ENCODE results near the gene HMGN1.

Gene HMGN1

DNA sequence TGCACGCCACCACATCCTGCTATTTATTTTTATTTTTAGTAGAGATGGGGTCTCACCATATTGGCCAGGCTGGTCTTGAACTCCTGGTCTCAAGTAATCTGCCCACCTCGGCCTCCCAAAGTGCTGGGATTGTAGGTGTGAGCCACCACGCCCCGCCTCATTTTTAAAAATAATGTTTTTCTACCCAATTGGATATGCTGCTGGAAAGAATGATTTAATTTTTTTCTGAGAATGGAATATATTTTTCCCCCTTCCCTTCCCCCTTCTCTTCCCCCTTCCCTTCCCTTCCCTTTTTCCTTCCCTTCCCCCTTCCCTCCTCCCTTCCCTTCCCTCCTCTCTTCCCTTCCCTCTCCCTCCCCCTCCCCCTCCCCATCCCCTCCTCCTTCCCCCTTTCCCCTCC lies 17.7 kb upstream of the HMGN1 start:
- no peak for TF ChIP-seq CTCF (conservative IDR thresholded peaks at IDR 0.05; ENCODE audit: low read depth, low read length)
- no peak for DNase-seq (ENCODE audit: low read depth)
- no peak overlapping the region for H3K4me3 ChIP-seq (ENCODE audit: low read depth, low read length)

DNA sequence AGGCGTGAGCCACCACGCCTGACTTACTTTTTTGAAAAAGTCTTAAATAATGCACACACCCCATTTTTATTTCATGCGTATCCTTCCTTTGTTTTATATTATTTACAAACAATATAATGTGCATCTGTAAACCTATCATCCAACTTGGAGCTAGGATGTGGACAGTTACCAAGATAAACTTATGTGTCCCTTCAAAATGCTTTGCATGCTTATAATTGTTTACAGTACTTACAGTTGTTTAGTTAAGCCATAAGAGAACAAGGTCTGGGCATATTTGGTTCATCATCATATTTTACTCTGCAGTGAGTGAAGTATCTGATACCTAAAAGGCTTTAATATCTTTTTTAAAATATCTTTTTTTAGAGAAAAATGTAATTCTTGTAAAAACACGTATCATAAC lies 16.1 kb upstream of the HMGN1 start:
- no peak overlapping the region for H3K4me3 ChIP-seq (ENCODE audit: low read depth, low read length)
- no peak for TF ChIP-seq CTCF (conservative IDR thresholded peaks at IDR 0.05; ENCODE audit: low read depth, low read length)
- DNase-seq (ENCODE audit: low read depth), result no peak

DNA sequence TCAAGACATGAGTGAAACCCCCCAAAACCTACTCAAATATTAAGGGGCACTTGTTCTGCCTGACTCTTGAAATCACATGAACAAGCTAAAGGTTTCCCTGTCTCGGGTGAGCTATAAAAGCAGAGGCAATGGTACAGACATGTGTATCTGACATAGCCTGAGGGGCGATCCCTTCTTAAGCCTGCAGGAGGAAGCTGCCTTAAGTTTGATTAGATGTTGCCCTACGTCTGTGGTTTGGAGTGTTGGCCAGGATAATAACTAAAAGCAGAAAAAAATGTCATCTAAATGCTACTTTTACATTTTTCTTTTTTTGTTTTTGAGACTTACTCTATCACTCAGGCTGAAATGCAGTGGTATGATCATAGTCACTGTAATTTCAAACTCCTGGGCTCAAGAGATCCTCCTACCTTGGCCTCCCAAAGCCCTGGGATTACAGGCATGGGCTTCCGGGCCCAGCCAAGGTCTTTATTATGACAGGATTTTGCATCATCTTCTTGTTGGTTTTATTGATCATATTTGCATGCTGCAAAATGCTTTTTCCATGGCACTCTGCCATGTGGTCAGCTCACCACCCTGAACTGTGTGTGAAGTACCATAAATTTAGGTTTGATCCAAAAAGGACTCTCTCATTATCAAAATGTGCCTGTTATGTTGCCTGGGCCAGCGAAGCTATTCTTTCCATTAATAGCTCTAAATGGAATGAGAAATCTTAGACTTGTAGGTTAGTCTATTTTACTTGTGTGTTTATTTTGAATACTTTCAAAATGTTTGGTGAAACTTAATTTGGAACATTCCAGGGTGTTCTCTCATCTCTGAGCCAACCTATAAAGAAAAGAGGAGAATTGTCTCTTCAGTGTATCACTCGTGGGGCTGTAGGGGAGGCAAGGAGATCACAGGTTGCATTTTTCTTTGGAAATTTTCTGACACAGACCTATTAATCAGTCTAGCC lies 15.0 kb upstream of the HMGN1 start:
- no peak for TF ChIP-seq CTCF (conservative IDR thresholded peaks at IDR 0.05; ENCODE audit: low read depth, low read length)
- DNase-seq (ENCODE audit: low read depth), result no peak

DNA sequence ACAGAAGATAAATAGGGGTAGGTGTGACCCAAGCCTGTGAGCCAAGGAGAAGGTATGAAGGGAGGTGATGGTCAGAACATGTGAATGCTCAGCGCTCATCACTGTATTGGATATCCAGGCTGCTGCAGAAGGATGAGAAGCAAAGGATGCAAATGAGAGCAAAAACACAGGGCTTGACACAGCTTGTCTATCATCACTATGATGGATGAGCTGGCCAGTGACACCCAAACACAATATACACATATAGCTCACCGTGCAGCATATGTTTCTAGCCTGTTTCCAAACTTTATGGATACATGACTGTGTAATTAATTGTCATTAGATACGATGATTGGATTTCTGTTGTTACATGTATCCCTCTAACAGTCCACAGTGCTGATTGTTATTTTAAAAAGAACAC lies 13.8 kb upstream of the HMGN1 start:
- H3K4me3 ChIP-seq (ENCODE audit: low read depth, low read length), result no peak overlapping the region
- no peak for TF ChIP-seq CTCF (conservative IDR thresholded peaks at IDR 0.05; ENCODE audit: low read depth, low read length)
- DNase-seq (ENCODE audit: low read depth), result no peak

More for the DNA sequence above, 15.0 kb upstream of the HMGN1 start:
- H3K4me3 ChIP-seq (ENCODE audit: low read depth, low read length), result no peak overlapping the region

- DNase-seq (ENCODE audit: low read depth), result no peak
- no peak for TF ChIP-seq CTCF (conservative IDR thresholded peaks at IDR 0.05; ENCODE audit: low read depth, low read length)
- no peak overlapping the region for H3K4me3 ChIP-seq (ENCODE audit: low read depth, low read length)
These were observed 10.5 kb upstream of the HMGN1 start for GRCh38 chr21:39359382-39359781.

- peak; percentile 47 for DNase-seq (ENCODE audit: low read depth)
- no peak overlapping the region for H3K4me3 ChIP-seq (ENCODE audit: low read depth, low read length)
These were observed 4.4 kb upstream of the HMGN1 start for GRCh38 chr21:39353295-39353694.

More at GRCh38 chr21:39353295-39353694, 4.4 kb upstream of the HMGN1 start:
- TF ChIP-seq CTCF (conservative IDR thresholded peaks at IDR 0.05; ENCODE audit: low read depth, low read length), result no peak
